ENCODE data around the gene MAP3K1.
"Not testable (repeated sequence)": the region's sequence is repeated elsewhere in the genome, so short reads cannot be mapped to it uniquely, and the experiment has no call there.

Gene MAP3K1

DNA sequence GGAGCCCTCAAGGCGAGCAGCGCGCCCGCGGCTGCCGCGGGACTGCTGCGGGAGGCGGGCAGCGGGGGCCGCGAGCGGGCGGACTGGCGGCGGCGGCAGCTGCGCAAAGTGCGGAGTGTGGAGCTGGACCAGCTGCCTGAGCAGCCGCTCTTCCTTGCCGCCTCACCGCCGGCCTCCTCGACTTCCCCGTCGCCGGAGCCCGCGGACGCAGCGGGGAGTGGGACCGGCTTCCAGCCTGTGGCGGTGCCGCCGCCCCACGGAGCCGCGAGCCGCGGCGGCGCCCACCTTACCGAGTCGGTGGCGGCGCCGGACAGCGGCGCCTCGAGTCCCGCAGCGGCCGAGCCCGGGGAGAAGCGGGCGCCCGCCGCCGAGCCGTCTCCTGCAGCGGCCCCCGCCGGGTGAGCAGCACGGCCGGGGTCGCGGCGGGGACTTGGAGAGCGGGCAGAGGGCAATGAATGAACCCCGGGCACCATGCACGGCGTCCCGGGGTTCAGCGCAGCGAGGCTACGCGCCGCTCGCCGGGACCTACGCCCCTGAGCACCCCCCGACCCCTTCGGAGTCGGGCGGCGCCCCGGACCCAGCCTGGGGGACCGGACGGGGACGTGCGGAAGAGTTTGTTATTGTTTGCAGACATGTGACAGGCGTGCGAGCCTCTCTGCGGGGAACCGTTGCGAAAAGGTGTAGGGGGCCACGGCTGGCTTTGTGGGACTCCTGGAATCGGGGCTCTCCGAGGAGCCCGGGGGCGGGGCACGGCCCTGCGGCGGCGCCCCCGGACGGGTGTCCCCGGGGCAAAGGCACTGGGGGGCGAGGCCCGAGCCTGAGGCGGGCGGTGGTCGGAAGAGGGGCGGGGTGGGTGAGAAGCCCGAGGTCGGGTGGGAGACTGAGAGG is 553 bp downstream of the MAP3K1 start:
- peak; percentile 7 for DNase-seq (ENCODE audit: low spot score)

DNA sequence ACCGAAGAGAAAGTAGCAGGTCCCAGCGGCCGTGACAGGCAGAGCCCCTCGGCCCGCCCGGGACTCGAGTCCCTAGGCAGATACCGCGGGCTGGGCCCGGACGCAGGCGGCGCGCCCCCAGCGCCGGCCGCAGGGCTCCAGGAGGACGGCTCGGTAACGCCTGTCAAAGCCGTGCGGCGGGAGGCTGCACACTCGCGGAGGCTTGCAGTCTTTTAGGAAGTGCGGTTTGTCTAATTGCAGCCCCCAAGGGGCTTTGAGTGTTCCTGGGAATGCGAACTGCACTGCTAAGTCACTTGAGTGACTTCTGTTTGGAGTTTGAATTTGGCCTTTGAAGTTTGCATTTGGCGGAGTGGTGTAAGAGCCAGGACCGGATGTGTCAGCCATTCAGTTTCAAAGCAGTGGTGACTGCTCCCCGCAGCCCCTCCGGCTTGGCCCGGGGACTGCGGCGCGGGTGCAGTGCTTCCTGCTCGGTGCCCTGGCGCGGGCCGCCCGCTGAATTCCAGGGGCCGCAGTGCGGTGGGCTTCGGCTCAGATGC is 1.3 kb downstream of the MAP3K1 start:
- peak; percentile 48 for DNase-seq (ENCODE audit: low spot score)

DNA sequence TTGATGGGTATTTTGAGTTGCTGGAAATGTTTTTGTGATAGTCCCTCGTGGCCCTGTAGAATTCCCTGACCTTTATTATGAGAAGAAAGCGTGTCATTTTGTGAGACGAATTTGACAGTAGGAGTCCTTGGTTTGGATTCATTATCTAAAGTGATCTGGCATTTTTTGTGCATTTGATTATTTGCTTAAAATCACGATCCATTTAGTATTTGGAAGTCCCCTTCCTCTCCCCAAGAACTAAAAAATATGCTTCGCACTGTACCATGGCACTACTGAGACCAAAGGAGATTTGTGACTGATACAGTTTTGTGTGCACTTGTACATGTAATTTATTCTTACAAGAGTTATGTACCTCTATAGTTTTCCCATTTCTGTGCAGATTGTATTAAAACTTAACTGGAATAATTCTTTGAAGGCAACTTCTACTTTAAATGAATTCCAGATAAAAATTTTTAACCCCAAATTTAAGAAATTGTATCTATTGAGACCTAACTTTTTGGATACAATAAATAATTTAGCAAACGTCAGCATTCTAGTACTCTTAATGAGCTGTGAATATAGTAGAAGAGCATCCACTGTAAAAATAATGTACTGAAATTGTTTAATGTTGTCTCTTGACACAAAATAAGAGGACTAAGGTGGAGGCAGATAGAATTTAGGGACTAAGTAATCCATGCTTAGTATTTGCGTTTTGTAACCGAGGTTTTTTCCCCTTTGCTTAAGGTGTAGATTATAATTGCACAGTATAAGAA is 2.1 kb downstream of the MAP3K1 start:
- DNase-seq (ENCODE audit: low spot score): no peak

GRCh38 chr5:56818450-56819037 is 3.2 kb downstream of the MAP3K1 start:
- no peak for DNase-seq (ENCODE audit: low spot score)

GRCh38 chr5:56819060-56819881 is 3.9 kb downstream of the MAP3K1 start:
- no peak for DNase-seq (ENCODE audit: low spot score)

- not testable (repeated sequence) for DNase-seq (ENCODE audit: low spot score)
These were observed 6.5 kb downstream of the MAP3K1 start for GRCh38 chr5:56821868-56822267.

- DNase-seq (ENCODE audit: low spot score): peak; percentile 21
These were observed 7.6 kb downstream of the MAP3K1 start for GRCh38 chr5:56822981-56823380.

DNA sequence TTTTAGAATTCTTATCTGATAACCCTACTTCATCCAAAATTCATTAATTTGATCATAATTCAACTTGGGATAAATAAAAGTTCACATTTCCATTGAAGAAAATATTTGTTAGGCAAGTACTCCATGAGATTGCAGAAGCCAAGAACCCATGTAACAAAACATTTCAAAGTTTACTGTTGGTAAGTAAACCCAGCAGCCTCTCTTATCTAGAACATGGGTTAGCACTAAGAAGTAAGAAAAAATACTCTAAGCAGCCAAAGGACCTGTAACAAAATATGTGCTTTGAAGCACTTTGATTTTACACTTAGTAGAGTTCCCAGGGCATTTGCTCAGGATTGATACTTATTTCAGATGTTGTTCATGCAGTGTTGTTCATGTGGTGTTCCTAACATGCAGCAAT is 8.7 kb downstream of the MAP3K1 start:
- no peak for DNase-seq (ENCODE audit: low spot score)

DNA sequence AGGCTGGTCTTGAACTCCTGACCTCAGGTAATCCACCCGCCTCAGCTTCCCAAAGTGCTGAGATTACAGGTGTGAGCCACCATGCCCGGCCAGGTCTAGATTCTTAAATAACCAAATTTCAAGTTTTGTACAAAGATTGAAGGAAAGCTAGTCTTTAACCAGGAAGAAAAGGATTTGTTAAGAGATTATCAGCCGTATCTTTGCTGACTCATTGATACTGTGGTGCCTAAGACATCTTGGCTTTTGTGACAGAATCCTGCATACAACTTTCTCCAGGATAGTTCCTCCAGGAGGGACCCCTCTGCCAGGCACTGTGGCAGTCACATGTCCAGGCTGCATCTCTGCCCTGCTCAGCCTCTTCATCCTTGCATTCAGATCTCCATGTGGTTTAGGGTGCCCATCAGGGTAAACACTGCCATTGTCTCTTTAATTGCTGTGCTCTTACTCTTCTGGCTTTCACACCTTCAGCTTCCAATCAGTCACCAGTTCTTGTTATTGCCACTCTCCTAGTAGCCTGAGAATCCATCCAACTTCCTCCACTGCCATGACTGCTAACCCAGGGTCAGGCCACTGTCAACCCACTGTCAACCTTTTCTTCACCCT is 10.0 kb downstream of the MAP3K1 start:
- no peak for DNase-seq (ENCODE audit: low spot score)

GRCh38 chr5:56827049-56827448 is 11.7 kb downstream of the MAP3K1 start:
- peak; percentile 20 for DNase-seq (ENCODE audit: low spot score)

DNA sequence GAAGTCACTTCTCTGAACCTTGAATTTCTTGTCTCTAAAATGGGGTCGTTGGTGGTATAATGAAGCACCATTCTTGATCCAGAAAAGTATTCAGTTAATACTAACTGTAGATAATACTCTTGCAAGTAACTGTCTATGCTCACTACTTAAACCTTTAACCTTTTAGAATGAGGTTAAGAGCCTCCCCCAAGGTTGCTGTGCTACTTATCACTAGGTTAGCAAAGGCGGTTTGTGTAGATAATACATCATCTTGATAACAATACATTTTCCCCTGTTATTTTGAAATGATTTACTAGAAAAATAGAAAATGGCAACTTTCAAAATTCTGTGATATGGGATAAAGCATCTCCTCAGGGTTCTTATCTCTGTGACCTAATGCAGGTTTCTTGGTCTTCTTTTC is 12.6 kb downstream of the MAP3K1 start:
- no peak for DNase-seq (ENCODE audit: low spot score)

- DNase-seq (ENCODE audit: low spot score): no peak
These were observed 14.0 kb downstream of the MAP3K1 start for GRCh38 chr5:56829137-56829908.

DNA sequence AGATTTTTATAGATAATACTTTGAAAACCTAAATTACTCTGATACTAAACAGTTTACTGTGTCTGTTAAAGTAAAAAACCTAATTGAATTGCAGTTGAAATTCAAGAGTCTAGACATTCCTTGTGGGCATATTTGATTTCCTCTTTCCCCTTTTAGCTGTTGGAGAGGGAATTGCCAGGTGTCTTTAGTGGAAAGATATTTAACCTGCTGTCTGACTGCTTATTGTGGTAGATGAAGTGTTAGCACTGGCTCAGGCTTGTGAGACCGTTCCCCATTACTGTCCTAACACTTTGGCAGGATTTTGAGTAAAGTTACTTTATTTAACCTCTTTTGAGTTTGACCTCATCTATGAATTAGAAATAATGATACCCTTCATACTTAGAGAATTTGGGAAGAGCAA is 16.4 kb downstream of the MAP3K1 start:
- DNase-seq (ENCODE audit: low spot score): no peak

DNA sequence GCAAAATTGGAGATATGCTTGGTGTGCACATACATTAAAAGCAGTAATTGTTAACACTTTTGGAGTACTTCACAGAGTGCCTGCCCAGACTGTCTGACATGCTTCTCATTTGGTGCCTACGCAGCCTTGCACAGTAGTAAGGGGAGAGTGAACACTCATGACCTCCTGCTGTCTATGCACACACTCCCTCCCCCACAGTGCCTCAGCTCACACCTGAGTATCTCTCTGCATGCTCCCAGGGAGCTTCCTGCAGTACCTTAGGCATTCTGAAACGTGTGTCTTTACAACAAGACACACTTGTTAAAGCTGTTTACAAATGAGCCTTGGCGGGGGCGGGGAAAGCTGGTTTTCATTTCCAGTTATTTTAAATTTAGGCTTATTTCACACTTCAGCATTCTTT is 18.0 kb downstream of the MAP3K1 start:
- no peak for DNase-seq (ENCODE audit: low spot score)

GRCh38 chr5:56837381-56837780 is 22.0 kb downstream of the MAP3K1 start:
- DNase-seq (ENCODE audit: low spot score): no peak

DNA sequence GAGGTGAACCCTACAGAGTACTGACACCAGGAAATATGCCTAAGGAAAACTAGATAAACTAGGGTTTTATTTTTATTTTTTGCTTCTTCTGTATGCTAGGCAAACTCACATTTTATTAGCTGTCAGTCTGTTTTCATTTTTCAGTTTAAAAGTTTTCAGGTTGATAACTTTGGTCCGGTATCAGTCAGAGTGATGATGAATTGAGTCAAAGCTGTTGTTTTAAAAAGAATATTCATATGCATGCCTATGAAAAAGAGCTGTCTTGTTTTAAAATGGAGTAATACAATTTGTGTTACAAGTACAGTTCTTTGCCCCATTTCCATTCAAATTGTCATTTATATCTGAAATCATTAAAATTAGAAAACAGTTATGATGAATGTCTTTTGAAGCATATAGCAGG is 22.6 kb downstream of the MAP3K1 start:
- no peak for DNase-seq (ENCODE audit: low spot score)

- DNase-seq (ENCODE audit: low spot score): peak; percentile 16
These were observed 23.2 kb downstream of the MAP3K1 start for GRCh38 chr5:56838409-56839039.

DNA sequence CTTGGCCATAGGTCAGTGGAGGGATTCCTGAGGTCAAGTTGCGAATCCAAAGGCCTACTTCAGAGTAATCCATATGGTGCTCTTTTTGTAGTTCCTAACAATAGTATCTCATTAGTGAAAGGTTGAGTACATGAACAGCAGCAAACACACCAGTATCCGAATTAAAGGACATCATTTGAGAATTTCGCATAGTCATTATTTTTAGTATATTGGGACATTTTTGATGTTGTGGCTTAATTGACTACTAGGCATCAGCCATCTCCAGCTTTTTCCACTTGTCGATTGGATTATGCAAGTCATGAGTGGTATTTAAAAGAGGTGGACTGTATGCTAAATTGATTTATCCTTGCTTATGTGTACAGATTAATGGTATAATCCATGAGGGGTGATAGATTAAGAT is 23.7 kb downstream of the MAP3K1 start:
- DNase-seq (ENCODE audit: low spot score): no peak

DNA sequence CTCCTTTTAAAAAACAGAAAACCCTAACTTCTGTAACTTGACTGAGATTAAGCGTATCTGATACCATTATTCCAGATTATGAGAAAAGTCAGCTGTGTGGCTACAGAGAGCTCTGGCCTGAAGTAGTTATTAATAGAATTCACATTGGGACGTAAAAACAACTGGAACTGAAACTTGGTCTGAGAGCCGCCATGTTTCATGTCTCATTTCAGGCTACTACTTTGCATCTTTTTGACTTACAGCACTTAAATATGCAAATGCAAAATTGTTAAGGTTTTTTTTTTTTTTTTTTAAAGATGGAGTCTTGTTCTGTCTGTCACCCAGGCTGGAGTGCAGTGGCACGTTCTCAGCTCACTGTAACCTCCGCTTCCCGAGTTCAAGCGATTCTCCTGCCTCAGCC is 25.2 kb downstream of the MAP3K1 start:
- no peak for DNase-seq (ENCODE audit: low spot score)

GRCh38 chr5:56845277-56845676 is 29.9 kb downstream of the MAP3K1 start:
- DNase-seq (ENCODE audit: low spot score): no peak
